Progenitor cell of endocrine pancreas (in vitro differentiated cells): ENCODE data around the gene PATZ1. TPM values are rescaled to one million over a fixed set of nuclear protein-coding genes. Genes with fewer than 3 reads are reported as not detected.
A peak's percentile ranks its signal among the peaks of the same experiment; 100 is the strongest.

Experiments
- DNase-seq: peaks from one replicate; pipeline ENCODE4 v3.0.0; 2021; ENCODE audit warnings: low spot score; ENCODE audit not compliant: unreplicated experiment
- H3K27ac Mint-ChIP-seq: 2 replicates; pipeline ENCODE4 v1.8.0; 2021; ENCODE audit warnings: mild to moderate bottlenecking, moderate library complexity, mixed read lengths
- H3K27me3 Mint-ChIP-seq: 2 replicates; pipeline ENCODE4 v1.8.0; 2021; ENCODE audit warnings: mixed read lengths
- H3K36me3 Mint-ChIP-seq: 2 replicates; pipeline ENCODE4 v1.8.0; 2022; ENCODE audit warnings: mixed read lengths; ENCODE audit not compliant: insufficient read depth
- H3K4me1 Mint-ChIP-seq: 2 replicates; pipeline ENCODE4 v1.8.0; 2021; ENCODE audit warnings: low read depth, mixed read lengths
- H3K4me3 Mint-ChIP-seq: 2 replicates; pipeline ENCODE4 v1.8.0; 2021; ENCODE audit warnings: low read depth, mild to moderate bottlenecking, moderate library complexity, mixed read lengths
- H3K9me3 Mint-ChIP-seq: 2 replicates; pipeline ENCODE4 v1.8.0; 2021; ENCODE audit warnings: low read depth, mixed read lengths
- CTCF ChIP-seq: fragments of 200-600 bp; sonication (generic); IDR thresholded peaks from one replicate; pipeline ENCODE4 v1.5.0; 2021; ENCODE audit warnings: antibody characterized with exemption, mild to moderate bottlenecking; ENCODE audit not compliant: unreplicated experiment
- total RNA-seq: library from RNA; stranded (reverse); gene quantifications from 2 replicates; pipeline ENCODE4 v1.2.1, GENCODE V29; 2021

The PATZ1 gene
- total RNA-seq, 1 donor from 2014 or later = 93.6 TPM

DNA sequence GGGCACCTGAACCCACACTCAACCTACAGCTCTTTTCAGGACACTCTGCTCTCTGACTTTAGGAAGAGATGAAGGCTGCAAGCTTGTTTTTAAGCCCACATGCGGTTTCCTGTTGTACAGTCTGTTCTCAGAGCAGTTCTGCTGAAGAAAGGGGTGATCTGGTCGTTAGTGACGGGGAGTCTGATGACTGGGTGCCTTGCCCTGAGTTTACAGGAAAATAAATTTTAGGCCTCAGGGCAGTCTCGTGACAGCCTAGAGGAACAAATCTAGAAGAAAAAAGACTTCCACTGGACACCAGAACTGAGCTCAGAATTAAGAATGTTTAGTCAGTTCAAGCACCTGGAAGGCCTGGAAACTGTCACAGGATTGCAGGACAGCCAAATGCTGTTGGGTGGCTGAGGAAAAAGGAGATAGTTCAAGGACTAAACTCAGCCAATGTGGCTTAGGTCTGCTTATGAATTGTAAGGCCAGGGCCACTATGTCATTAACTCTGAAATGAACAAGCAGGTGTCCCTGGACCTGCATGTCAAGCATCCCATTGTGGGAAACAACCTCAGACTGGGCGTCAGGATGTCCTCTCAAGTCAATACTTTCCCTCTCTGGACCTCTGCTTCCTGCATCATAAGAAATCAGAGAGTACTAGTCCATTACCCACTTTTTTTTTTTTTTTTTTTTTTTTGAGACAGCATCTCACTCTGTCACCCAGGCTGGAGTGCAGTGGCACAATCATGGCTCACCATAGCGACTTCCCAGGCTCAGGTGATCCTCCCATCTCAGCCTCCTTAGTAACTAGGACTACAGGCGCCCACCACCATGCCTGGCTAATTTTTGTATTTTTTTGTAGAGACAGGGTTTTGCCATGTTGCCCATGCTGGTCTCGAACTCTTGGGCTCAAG, 59.5 kb downstream of the PATZ1 start:
- Mint-ChIP-seq H3K4me3 (no peak overlapping the region), H3K36me3 (peaks cover 8% of the 10 kb centered on the region), H3K4me1 (peaks cover 25% of the 10 kb centered on the region), H3K27ac (peak overlapping the region; percentile 33), H3K27me3 (peaks cover 7% of the 10 kb centered on the region), H3K9me3 (no peaks in the 10 kb centered on the region)
- no peak for TF ChIP-seq CTCF
- DNase-seq = no peak

DNA sequence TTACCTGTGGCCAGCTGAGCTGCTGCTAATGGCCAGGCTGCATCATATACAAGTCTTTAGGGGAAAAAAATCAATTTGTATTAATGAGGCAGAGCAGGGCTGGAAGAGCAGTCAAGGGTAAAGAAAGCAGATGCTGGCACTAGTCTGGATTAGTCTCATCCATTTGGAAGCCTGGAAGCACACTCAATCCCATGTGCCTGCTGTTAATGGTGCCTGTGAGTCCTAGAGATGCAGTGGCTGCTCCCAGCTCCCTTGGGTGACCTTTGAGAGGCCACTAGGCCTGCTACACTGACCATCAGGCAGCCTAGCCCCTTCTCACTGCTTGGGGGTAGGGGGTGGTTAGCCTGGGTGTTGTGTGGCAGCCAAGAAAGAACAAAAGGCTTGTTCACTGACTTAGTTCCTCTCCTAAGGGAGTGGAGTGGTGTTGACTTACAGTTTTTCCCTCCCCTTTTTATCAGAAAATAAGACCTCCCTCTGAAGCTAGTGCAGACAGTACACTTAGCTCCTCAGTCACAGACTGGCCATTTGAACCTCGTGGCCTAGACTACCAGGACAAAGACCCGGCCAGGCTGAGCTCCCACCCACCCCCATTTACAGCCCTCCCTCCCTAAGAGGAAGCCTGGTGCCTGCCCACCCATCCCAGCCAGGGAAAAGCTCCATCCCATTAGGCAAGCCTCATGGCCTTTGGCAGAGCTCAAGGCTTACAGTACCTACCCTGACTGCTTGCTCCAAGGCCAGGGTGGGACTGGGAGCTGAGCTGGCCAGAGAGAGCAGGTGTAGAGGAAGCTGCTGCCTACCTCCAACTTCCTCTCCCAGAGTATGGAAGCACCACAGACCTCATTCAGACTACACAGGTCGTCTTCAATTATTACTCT, 61.6 kb downstream of the PATZ1 start:
- DNase-seq = no peak
- Mint-ChIP-seq H3K36me3 (peaks cover 3% of the 10 kb centered on the region), H3K27me3 (no peaks in the 10 kb centered on the region), H3K9me3 (no peaks in the 10 kb centered on the region), H3K4me3 (no peak overlapping the region), H3K4me1 (peaks cover 19% of the 10 kb centered on the region), H3K27ac (peak overlapping the region; percentile 90)
- no peak for TF ChIP-seq CTCF

DNA sequence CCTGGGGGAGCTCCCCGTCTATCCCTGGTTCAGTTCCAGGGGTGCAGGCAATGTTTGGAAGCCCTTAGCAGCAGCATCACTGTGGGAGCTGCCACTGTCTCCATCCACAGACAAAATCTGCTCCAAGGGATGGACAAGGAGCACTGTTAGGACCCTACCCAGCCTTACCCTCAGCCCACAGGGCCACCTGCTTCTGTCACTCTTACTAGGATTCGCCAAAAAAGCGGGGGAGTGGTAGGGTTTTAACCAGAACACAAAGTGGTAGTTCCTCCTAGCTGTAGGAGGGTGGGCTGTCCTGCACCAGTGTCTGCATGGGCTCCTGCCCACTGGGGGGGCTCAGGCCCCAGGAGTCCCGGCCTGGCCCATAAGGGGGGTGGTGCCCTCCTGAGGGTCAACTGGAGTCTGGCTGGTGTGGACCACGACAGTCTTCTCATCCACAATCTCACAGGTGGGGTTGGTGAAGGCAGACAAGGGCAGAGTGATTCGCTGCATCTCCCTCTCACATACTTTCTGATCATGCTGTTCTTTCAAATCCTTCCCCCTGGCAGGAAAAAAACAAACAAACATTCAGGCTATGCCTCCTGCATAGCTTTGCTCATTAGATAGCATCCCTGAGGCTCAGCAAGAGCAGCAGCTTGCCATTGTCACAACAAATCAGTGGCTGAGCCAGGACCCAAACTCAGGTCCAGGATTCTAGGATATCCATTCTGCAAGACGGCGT, 63.2 kb downstream of the PATZ1 start:
- Mint-ChIP-seq H3K9me3 (no peaks in the 10 kb centered on the region), H3K27ac (no peak overlapping the region)

DNA sequence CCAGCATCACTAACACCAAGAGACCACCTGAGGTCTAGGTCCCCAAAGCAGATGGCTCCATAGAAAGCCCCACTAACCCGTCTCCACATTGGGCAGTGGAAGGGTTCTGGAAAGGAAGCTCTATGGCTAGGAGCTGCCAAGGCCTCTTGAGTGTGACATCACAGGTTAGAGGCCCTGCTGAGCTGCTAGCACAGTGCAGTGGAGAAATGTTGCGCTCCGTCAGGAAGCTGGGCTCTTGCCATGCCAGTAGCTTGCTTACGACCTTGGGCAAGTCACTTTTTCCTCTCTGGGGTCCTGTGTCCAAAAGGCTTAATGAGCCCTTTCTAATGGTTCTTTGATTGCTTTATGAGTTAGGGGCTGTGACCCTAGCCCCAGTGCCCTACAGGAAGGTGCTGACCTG, 64.4 kb downstream of the PATZ1 start:
- no peak overlapping the region for H3K27ac Mint-ChIP-seq
- no peaks in the 10 kb centered on the region for H3K9me3 Mint-ChIP-seq
- no peak for TF ChIP-seq CTCF
- no peak overlapping the region for H3K4me3 Mint-ChIP-seq
- no peaks in the 10 kb centered on the region for H3K27me3 Mint-ChIP-seq
- no peak for DNase-seq
- peaks cover 19% of the 10 kb centered on the region for H3K4me1 Mint-ChIP-seq
- peaks cover 3% of the 10 kb centered on the region for H3K36me3 Mint-ChIP-seq

More for the DNA sequence above, 63.2 kb downstream of the PATZ1 start:
- DNase-seq = no peak
- Mint-ChIP-seq H3K4me3 (no peak overlapping the region), H3K36me3 (peaks cover 3% of the 10 kb centered on the region), H3K27me3 (no peaks in the 10 kb centered on the region), H3K4me1 (peaks cover 19% of the 10 kb centered on the region)
- TF ChIP-seq CTCF = no peak
